HCT116 (cell line): ENCODE data around the gene IER3IP1. TPM values are rescaled to one million over a fixed set of nuclear protein-coding genes. Genes with fewer than 3 reads are reported as not detected.
A peak's percentile ranks its signal among the peaks of the same experiment; 100 is the strongest.

Experiments used
- ATAC-seq: fragments of 200-7000 bp; cut with Tn5 transposase; 2 replicates; pipeline ENCODE4 v1.9.1; 2020; ENCODE audit warnings: mild to moderate bottlenecking, moderate library complexity
- BruUV-seq: library from RNA; stranded (reverse); fragments of 400-500 nt; replicated peaks from 2 replicates; lab custom pipeline; 2021; lab: Mats Ljungman, UMichigan
- CTCF ChIA-PET: fragments of 300-600 bp; sonication (Branson Sonifier 250); formaldehyde crosslinking; loops from one replicate; lab custom pipeline; 2021; ENCODE audit warnings: antibody characterized with exemption; lab: Charles Lee
- POLR2A ChIA-PET: fragments of 300-600, 350-600 bp; sonication (Branson Sonifier 250); formaldehyde crosslinking; loops from one replicate; lab custom pipeline; 2021; ENCODE audit warnings: antibody characterized with exemption; lab: Charles Lee
- RAD21 ChIA-PET, 2 experiments: fragments of 300-600 bp; sonication (Branson Sonifier 250); formaldehyde crosslinking; loops; one replicate each; lab custom pipeline; 2023; ENCODE audit warnings: low total read pairs in 2 of 2; ENCODE audit not compliant: uncharacterized antibody in 2 of 2, unreplicated experiment in 2 of 2, low non-redundant PET in 1 of 2; lab: Charles Lee
- DNase-seq: peaks from one replicate; pipeline ENCODE4 v3.0.0-alpha.2; 2010; ENCODE audit warnings: low read depth, low spot score
- H2AFZ ChIP-seq: fragments of 200-600 bp; shearing (Covaris generic), sonication (generic); 2 replicates; pipeline ENCODE4 v1.6.1; 2017; ENCODE audit warnings: low read depth, mixed run types, mixed read lengths, antibody characterized with exemption, low read length; ENCODE audit not compliant: poor library complexity, severe bottlenecking
- H3K27ac ChIP-seq: 2 replicates; pipeline ENCODE4 v1.5.1; 2012; ENCODE audit warnings: low read depth, low read length
- H3K27me3 ChIP-seq: fragments of 200-600 bp; sonication (generic); 2 replicates; pipeline ENCODE4 v1.6.1; 2016; ENCODE audit warnings: mixed run types, low read length, mixed read lengths; ENCODE audit not compliant: insufficient read depth
- H3K36me3 ChIP-seq, 2 experiments: fragments of 200-500 bp in 1 of 2; fragments of 200-600 bp in 1 of 2; sonication (Bioruptor generic) in 1 of 2; sonication (generic) in 1 of 2; 2 replicates each; pipeline versions ENCODE4 v1.5.1 to v1.6.1; 2014 to 2016; ENCODE audit warnings: low read length in 2 of 2, inconsistent platforms in 1 of 2, mixed read lengths in 1 of 2, mixed run types in 1 of 2; ENCODE audit not compliant: insufficient read depth in 2 of 2, control insufficient read depth in 1 of 2
- H3K4me1 ChIP-seq, 2 experiments: fragments of 200-600 bp in 1 of 2; sonication (generic) in 1 of 2; 2 replicates each; pipeline versions ENCODE4 v1.5.1 to v1.6.1; 2012 to 2017; ENCODE audit warnings: low read length in 2 of 2, inconsistent platforms in 1 of 2, mild to moderate bottlenecking in 1 of 2, mixed read lengths in 1 of 2, mixed run types in 1 of 2, moderate library complexity in 1 of 2; ENCODE audit not compliant: insufficient read depth in 2 of 2, control insufficient read depth in 1 of 2
- H3K4me2 ChIP-seq: fragments of 200-600 bp; sonication (generic); 2 replicates; pipeline ENCODE4 v1.6.1; 2017; ENCODE audit warnings: mixed run types, low read length, mixed read lengths
- H3K4me3 ChIP-seq, 2 experiments: fragments of 200-600 bp in 1 of 2; sonication (generic) in 1 of 2; replicated peaks in 1 of 2; 2 replicates each; pipeline ENCODE4 v1.5.1; 2011 to 2016; ENCODE audit warnings: low read length in 2 of 2, control low read depth in 1 of 2, low read depth in 1 of 2, mild to moderate bottlenecking in 1 of 2, mixed read lengths in 1 of 2, mixed run types in 1 of 2
- H3K79me2 ChIP-seq: fragments of 200-600 bp; sonication (generic); 2 replicates; pipeline ENCODE4 v1.6.1; 2017; ENCODE audit warnings: mild to moderate bottlenecking, mixed run types, low read length, moderate library complexity, mixed read lengths; ENCODE audit not compliant: insufficient read depth
- H3K9ac ChIP-seq: fragments of 200-600 bp; sonication (generic); 2 replicates; pipeline ENCODE4 v1.6.1; 2016; ENCODE audit warnings: low read length, mixed read lengths
- H3K9me2 ChIP-seq: fragments of 200-600 bp; sonication (generic), shearing (Covaris generic); 2 replicates; pipeline ENCODE4 v1.6.1; 2017; ENCODE audit warnings: mixed run types, mild to moderate bottlenecking, moderate library complexity; ENCODE audit not compliant: insufficient read depth
- H3K9me3 ChIP-seq, 2 experiments: fragments of 200-500 bp in 1 of 2; fragments of 200-600 bp in 1 of 2; sonication (Bioruptor generic) in 1 of 2; sonication (generic) in 1 of 2; 2 replicates each; pipeline ENCODE4 v1.6.1; 2014 to 2017; ENCODE audit warnings: low read length in 2 of 2, mixed read lengths in 2 of 2, inconsistent platforms in 1 of 2, low read depth in 1 of 2, mild to moderate bottlenecking in 1 of 2, mixed run types in 1 of 2, moderate library complexity in 1 of 2; ENCODE audit not compliant: control insufficient read depth in 1 of 2, insufficient read depth in 1 of 2
- H4K20me1 ChIP-seq: fragments of 200-600 bp; sonication (generic), shearing (Covaris generic); 2 replicates; pipeline ENCODE4 v1.6.1; 2017; ENCODE audit warnings: mixed run types, mild to moderate bottlenecking, moderate library complexity; ENCODE audit not compliant: insufficient read depth
- ATF3 ChIP-seq: IDR thresholded peaks from 2 replicates; pipeline ENCODE4 v1.6.1; 2012
- CTCF ChIP-seq, 3 experiments: fragments of 200-600 bp in 1 of 3; sonication (generic) in 1 of 3; IDR thresholded peaks in 2 of 3; conservative IDR thresholded peaks in 1 of 3; 2 replicates each; pipeline ENCODE4 v1.5.1; 2012 to 2017; ENCODE audit warnings: low read depth in 2 of 3, low read length in 2 of 3, antibody characterized with exemption in 1 of 3, borderline replicate concordance in 1 of 3, control low read depth in 1 of 3, mild to moderate bottlenecking in 1 of 3, mixed read lengths in 1 of 3, mixed run types in 1 of 3, moderate library complexity in 1 of 3; ENCODE audit not compliant: insufficient read depth in 1 of 3
- EGR1 ChIP-seq: IDR thresholded peaks from 2 replicates; pipeline ENCODE4 v1.6.1; 2012; ENCODE audit warnings: low read depth
- ELF1 ChIP-seq: IDR thresholded peaks from 2 replicates; pipeline ENCODE4 v1.6.1; 2012; ENCODE audit warnings: low read depth, borderline replicate concordance
- EZH2 ChIP-seq: fragments of 200-600 bp; sonication (generic); IDR thresholded peaks from 2 replicates; pipeline ENCODE4 v1.6.1; 2017; ENCODE audit warnings: antibody characterized with exemption, mixed run types
- JUND ChIP-seq: IDR thresholded peaks from 2 replicates; pipeline ENCODE4 v1.6.1; 2012
- POLR2A ChIP-seq: IDR thresholded peaks from 2 replicates; pipeline ENCODE4 v1.7.0; 2011; ENCODE audit warnings: borderline replicate concordance; ENCODE audit not compliant: insufficient read depth, insufficient read length; ENCODE audit errors: extremely low read depth
- RAD21 ChIP-seq: IDR thresholded peaks from 2 replicates; pipeline ENCODE4 v1.6.1; 2012; ENCODE audit warnings: low read depth, mild to moderate bottlenecking
- REST ChIP-seq: IDR thresholded peaks from 2 replicates; pipeline ENCODE4 v1.6.1; 2012; ENCODE audit warnings: low read depth
- SIN3A ChIP-seq: IDR thresholded peaks from 2 replicates; pipeline ENCODE4 v1.6.1; 2012; ENCODE audit warnings: low read depth
- SRF ChIP-seq: IDR thresholded peaks from 2 replicates; pipeline ENCODE4 v1.6.1; 2012; ENCODE audit warnings: low read depth
- TCF7L2 ChIP-seq: IDR thresholded peaks from 2 replicates; pipeline ENCODE4 v1.7.0; 2011; ENCODE audit warnings: borderline replicate concordance, inconsistent platforms; ENCODE audit not compliant: insufficient read depth, insufficient read length; ENCODE audit errors: extremely low read depth
- YY1 ChIP-seq: IDR thresholded peaks from 2 replicates; pipeline ENCODE4 v1.6.1; 2011; ENCODE audit warnings: low read length, low read depth, moderate library complexity, mild to moderate bottlenecking; ENCODE audit not compliant: insufficient replicate concordance; ENCODE audit errors: extremely low read depth
- intact Hi-C: fragments of 100-400 bp; cut with micrococcal nuclease; formaldehyde crosslinking; loops from 2 replicates; pipeline ENCODE4 v1.10.0; 2022
- total RNA-seq: library from RNA; stranded (reverse); gene quantifications from one replicate; pipeline ENCODE4 v1.2.1, GENCODE V29; 2021; ENCODE audit not compliant: unreplicated experiment
- TF ChIP-seq, protein P1 (sequence below): IDR thresholded peaks from 2 replicates; pipeline ENCODE4 v1.6.1; 2012

IER3IP1 gene
- total RNA-seq, 1 experiment from 2014 or later = 12.0 TPM

DNA sequence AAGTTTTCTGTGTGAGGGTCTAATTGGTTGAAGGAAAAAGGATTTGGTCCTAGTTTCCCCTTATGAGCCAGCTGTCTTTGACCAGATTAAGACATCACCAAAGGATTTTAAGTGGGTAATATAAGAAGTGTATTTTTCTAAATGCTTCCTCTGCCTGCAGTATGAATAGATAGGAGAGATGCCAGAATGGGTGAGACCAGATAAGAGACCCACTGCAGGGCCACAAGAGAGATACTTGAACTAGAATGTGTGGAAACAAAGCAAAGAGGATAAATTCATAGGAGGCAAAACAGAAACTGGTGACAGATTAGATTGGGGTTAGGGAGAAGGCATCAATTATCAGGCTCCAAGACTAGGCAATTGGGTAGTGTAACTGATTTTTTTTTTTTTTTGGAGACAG, 24.7 kb downstream of the IER3IP1 start (continued):
- TF ChIP-seq, protein P1, sequence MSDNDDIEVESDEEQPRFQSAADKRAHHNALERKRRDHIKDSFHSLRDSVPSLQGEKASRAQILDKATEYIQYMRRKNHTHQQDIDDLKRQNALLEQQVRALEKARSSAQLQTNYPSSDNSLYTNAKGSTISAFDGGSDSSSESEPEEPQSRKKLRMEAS = no peak
- TF ChIP-seq, all 23 proteins: peak for 0

DNA sequence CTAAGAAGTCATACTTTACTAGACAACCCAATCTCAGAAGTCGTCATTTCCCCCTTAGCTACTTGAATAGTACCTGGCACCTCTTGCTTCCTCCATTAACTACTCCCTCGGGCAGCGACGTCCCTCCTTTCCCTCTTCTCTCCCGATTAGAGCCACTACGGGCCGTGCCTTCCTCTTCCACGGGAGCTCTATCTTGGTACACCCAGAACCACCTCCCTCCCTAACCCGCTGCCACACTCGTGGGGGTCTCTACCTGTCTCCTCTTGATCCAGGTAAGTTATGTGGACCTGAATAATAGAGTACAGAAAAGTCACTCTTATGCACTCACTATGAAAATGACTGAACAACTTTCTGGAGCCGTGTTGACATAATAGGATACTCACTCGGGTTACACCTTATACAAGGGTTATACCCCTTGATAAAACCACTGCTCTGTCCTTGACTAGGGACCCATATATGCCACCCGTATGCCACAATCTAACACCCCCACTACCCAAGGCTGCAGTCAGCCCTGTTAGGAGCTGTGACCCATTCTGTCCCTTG, 25.3 kb downstream of the IER3IP1 start:
- ChIA-PET RAD21 (no interaction called here), CTCF (interaction anchor here (1.0 kb wide), 1 partner anchor 52 kb away, joined by 3 read pairs; no protein-coding TSS in a partner anchor), POLR2A (no interaction called here)
- Histone ChIP-seq H2AFZ (peak overlapping the region; percentile 57), H4K20me1 (no peaks in the 10 kb centered on the region), H3K27ac (peak overlapping the region; percentile 69), H3K9me2 (no peaks in the 10 kb centered on the region), H3K9ac (peak overlapping the region; percentile 81), H3K4me1 (peaks cover 8 to 16% of the 10 kb centered on the region in 2 experiments; a peak in 2 of 4 replicates), H3K79me2 (peaks cover 38% of the 10 kb centered on the region), H3K27me3 (no peaks in the 10 kb centered on the region), H3K4me3 (peak overlapping the region; percentile 81 to 90), H3K36me3 (peaks cover 3 to 15% of the 10 kb centered on the region in 2 experiments; a peak in 1 of 4 replicates), H3K4me2 (peak overlapping the region; percentile 97), H3K9me3 (no peaks in the 10 kb centered on the region)
- intact Hi-C loops = loop anchor here (10.0 kb wide), 1 partner anchor 854 kb away; no protein-coding TSS in a partner anchor
- DNase-seq (no peak), ATAC-seq (peak; percentile 23)
- TSS peak; percentile 92 for BruUV-seq
- no peak for TF ChIP-seq ELF1
- TF ChIP-seq ATF3 = no peak
- TF ChIP-seq SIN3A = no peak
- TF ChIP-seq REST = no peak
- no peak for TF ChIP-seq TCF7L2
- no peak for TF ChIP-seq EZH2
- no peak for TF ChIP-seq POLR2A
- no peak for TF ChIP-seq YY1
- no peak for TF ChIP-seq SRF
- no peak for TF ChIP-seq JUND
- TF ChIP-seq CTCF (IDR thresholded peaks at IDR 0.05 in 2 of 3, conservative IDR thresholded peaks at IDR 0.05 in 1 of 3; ENCODE audit: borderline replicate concordance in 1 of 3, insufficient read depth in 1 of 3, low read depth in 2 of 3, low read length in 2 of 3) = no peak
- no peak for TF ChIP-seq EGR1
- TF ChIP-seq RAD21 = no peak
